IMR-90 (cell line): ENCODE results near the gene UMOD. TPM values are rescaled to one million over a fixed set of nuclear protein-coding genes. Genes with fewer than 3 reads are reported as not detected.

ENCODE experiments used
- ATAC-seq: fragments of 200-7000 bp; cut with Tn5 transposase; 2 replicates; pipeline ENCODE4 v1.9.1; 2020; ENCODE audit warnings: low read depth, mild to moderate bottlenecking, moderate library complexity
- BruUV-seq: library from RNA; stranded (reverse); fragments of 400-500 nt; replicated peaks from 2 replicates; lab custom pipeline; 2021; lab: Mats Ljungman, UMichigan
- CTCF ChIA-PET: fragments of 300-600 bp; formaldehyde crosslinking; extraction: SDS; loops from one replicate; lab custom pipeline; 2021; ENCODE audit warnings: antibody characterized with exemption; lab: Yijun Ruan, JAX
- POLR2A ChIA-PET: fragments of 300-600 bp; sonication (Branson Sonifier 250); formaldehyde crosslinking; loops from one replicate; lab custom pipeline; 2022; ENCODE audit warnings: antibody characterized with exemption; ENCODE audit not compliant: unreplicated experiment; lab: Charles Lee
- DNase-seq: peaks from one replicate; pipeline ENCODE4 v3.0.0; 2013
- H2AFZ ChIP-seq: replicated peaks from 2 replicates; pipeline ENCODE3; 2013; ENCODE audit warnings: low read length, mild to moderate bottlenecking; ENCODE audit not compliant: poor library complexity
- H2AK5ac ChIP-seq: 2 replicates; pipeline ENCODE4 v1.6.1; 2013; ENCODE audit warnings: low read depth, low read length, inconsistent platforms
- H2AK9ac ChIP-seq: replicated peaks from 2 replicates; pipeline ENCODE3; 2013; ENCODE audit warnings: mild to moderate bottlenecking, low read depth, low read length, moderate library complexity; ENCODE audit not compliant: poor library complexity
- H2BK120ac ChIP-seq: 2 replicates; pipeline ENCODE4 v1.6.1; 2013; ENCODE audit warnings: low read depth, low read length, inconsistent platforms
- H2BK15ac ChIP-seq: 3 replicates; pipeline ENCODE4 v1.6.1; 2013; ENCODE audit warnings: low read depth, low read length, inconsistent platforms
- H2BK20ac ChIP-seq: 2 replicates; pipeline ENCODE4 v1.6.1; 2013; ENCODE audit warnings: low read depth, mild to moderate bottlenecking, inconsistent platforms, low read length, moderate library complexity
- H2BK5ac ChIP-seq: 2 replicates; pipeline ENCODE4 v1.6.1; 2013; ENCODE audit warnings: mild to moderate bottlenecking, low read depth, low read length, inconsistent platforms; ENCODE audit not compliant: poor library complexity, severe bottlenecking
- H3K14ac ChIP-seq: replicated peaks from 2 replicates; pipeline ENCODE4 v1.6.1; 2013; ENCODE audit warnings: low read depth, low read length, inconsistent platforms
- H3K18ac ChIP-seq: 2 replicates; pipeline ENCODE4 v1.6.1; 2013; ENCODE audit warnings: low read depth, low read length, control low read depth
- H3K23ac ChIP-seq: 2 replicates; pipeline ENCODE4 v1.6.1; 2013; ENCODE audit warnings: low read depth, low read length, inconsistent platforms
- H3K27ac ChIP-seq: 2 replicates; pipeline ENCODE4 v1.5.1; 2013; ENCODE audit warnings: mild to moderate bottlenecking, control low read depth, low read length; ENCODE audit not compliant: insufficient read depth
- H3K27me3 ChIP-seq: 2 replicates; pipeline ENCODE4 v1.6.1; 2013; ENCODE audit warnings: low read length; ENCODE audit not compliant: control insufficient read depth, insufficient read depth
- H3K36me3 ChIP-seq: 2 replicates; pipeline ENCODE4 v1.6.1; 2013; ENCODE audit warnings: low read length, mixed read lengths; ENCODE audit not compliant: control insufficient read depth, insufficient read depth
- H3K4ac ChIP-seq: 2 replicates; pipeline ENCODE4 v1.6.1; 2013; ENCODE audit warnings: low read depth, low read length, inconsistent platforms
- H3K4me1 ChIP-seq: 2 replicates; pipeline ENCODE4 v1.6.1; 2013; ENCODE audit warnings: low read length, mixed read lengths; ENCODE audit not compliant: control insufficient read depth, insufficient read depth
- H3K4me2 ChIP-seq: 2 replicates; pipeline ENCODE4 v1.6.1; 2013; ENCODE audit warnings: low read depth, mild to moderate bottlenecking, control low read depth, low read length, moderate library complexity
- H3K4me3 ChIP-seq: 2 replicates; pipeline ENCODE4 v1.5.1; 2013; ENCODE audit warnings: low read depth, mild to moderate bottlenecking, control low read depth, low read length, moderate library complexity; ENCODE audit not compliant: insufficient read depth
- H3K56ac ChIP-seq: 2 replicates; pipeline ENCODE4 v1.6.1; 2013; ENCODE audit warnings: low read length, inconsistent platforms; ENCODE audit not compliant: insufficient read depth; ENCODE audit errors: extremely low read depth
- H3K79me1 ChIP-seq, 2 experiments: 2 replicates each; pipeline ENCODE4 v1.6.1; 2013; ENCODE audit warnings: low read length in 2 of 2, inconsistent platforms in 1 of 2, low read depth in 1 of 2
- H3K9ac ChIP-seq: 2 replicates; pipeline ENCODE4 v1.6.1; 2013; ENCODE audit warnings: low read depth, low read length, control low read depth
- H3K9me1 ChIP-seq: 2 replicates; pipeline ENCODE4 v1.6.1; 2013; ENCODE audit warnings: low read length, inconsistent platforms; ENCODE audit not compliant: insufficient read depth
- H3K9me3 ChIP-seq: 2 replicates; pipeline ENCODE4 v1.6.1; 2013; ENCODE audit warnings: low read length; ENCODE audit not compliant: control insufficient read depth, insufficient read depth
- H4K20me1 ChIP-seq: 2 replicates; pipeline ENCODE4 v1.6.1; 2013; ENCODE audit warnings: low read length, inconsistent platforms; ENCODE audit not compliant: insufficient read depth
- H4K5ac ChIP-seq: 2 replicates; pipeline ENCODE4 v1.6.1; 2013; ENCODE audit warnings: mild to moderate bottlenecking, low read depth, low read length, control low read depth
- H4K8ac ChIP-seq, 2 experiments: 2 replicates each; pipeline ENCODE4 v1.6.1; 2013; ENCODE audit warnings: low read depth in 2 of 2, low read length in 2 of 2, control low read depth in 1 of 2, inconsistent platforms in 1 of 2
- H4K91ac ChIP-seq: 2 replicates; pipeline ENCODE4 v1.6.1; 2013; ENCODE audit warnings: low read depth, low read length, inconsistent platforms; ENCODE audit not compliant: insufficient read depth
- BHLHE40 ChIP-seq: fragments of 150-350 bp; IDR thresholded peaks from 2 replicates; pipeline ENCODE4 v1.6.1; 2016; ENCODE audit warnings: mild to moderate bottlenecking, low read depth, low read length
- CEBPB ChIP-seq: IDR thresholded peaks from 2 replicates; pipeline ENCODE4 v1.6.1; 2012; ENCODE audit warnings: low read depth, low read length, improper control_type of control experiment
- CHD1 ChIP-seq: IDR thresholded peaks from 2 replicates; pipeline ENCODE4 v1.6.1; 2012; ENCODE audit warnings: low read depth, low read length, improper control_type of control experiment
- CTCF ChIP-seq: conservative IDR thresholded peaks from 2 replicates; pipeline ENCODE4 v1.5.1; 2012; ENCODE audit warnings: mild to moderate bottlenecking, low read depth, low read length, improper control_type of control experiment
- ELK1 ChIP-seq: fragments of 150-350 bp; IDR thresholded peaks from 2 replicates; pipeline ENCODE4 v1.6.1; 2016; ENCODE audit warnings: low read depth, mild to moderate bottlenecking, low read length, moderate library complexity, borderline replicate concordance
- FOS ChIP-seq: fragments of 150-350 bp; IDR thresholded peaks from 2 replicates; pipeline ENCODE4 v1.6.1; 2016; ENCODE audit warnings: low read depth, low read length
- MAFK ChIP-seq: IDR thresholded peaks from 2 replicates; pipeline ENCODE4 v1.6.1; 2012; ENCODE audit warnings: low read depth, low read length, improper control_type of control experiment
- MAZ ChIP-seq: IDR thresholded peaks from 2 replicates; pipeline ENCODE4 v1.6.1; 2012; ENCODE audit warnings: low read depth, mild to moderate bottlenecking, low read length, improper control_type of control experiment, moderate library complexity, borderline replicate concordance
- MXI1 ChIP-seq: IDR thresholded peaks from 2 replicates; pipeline ENCODE4 v1.6.1; 2012; ENCODE audit warnings: low read depth, mild to moderate bottlenecking, low read length, moderate library complexity, borderline replicate concordance
- NFE2L2 ChIP-seq: fragments of 150-350 bp; IDR thresholded peaks from 2 replicates; pipeline ENCODE4 v1.6.1; 2016; ENCODE audit warnings: low read depth, mild to moderate bottlenecking, low read length
- POLR2A ChIP-seq: IDR thresholded peaks from 2 replicates; pipeline ENCODE4 v1.6.1; 2012; ENCODE audit warnings: mild to moderate bottlenecking, low read depth, low read length
- RAD21 ChIP-seq: IDR thresholded peaks from 2 replicates; pipeline ENCODE4 v1.6.1; 2012; ENCODE audit warnings: low read length, improper control_type of control experiment
- RCOR1 ChIP-seq: IDR thresholded peaks from 2 replicates; pipeline ENCODE4 v1.6.1; 2012; ENCODE audit warnings: mild to moderate bottlenecking, low read length, improper control_type of control experiment; ENCODE audit not compliant: insufficient replicate concordance
- RFX5 ChIP-seq: IDR thresholded peaks from 2 replicates; pipeline ENCODE4 v1.8.0; 2012; ENCODE audit warnings: low read depth, mild to moderate bottlenecking, low read length, moderate library complexity
- SMC3 ChIP-seq: fragments of 150-350 bp; IDR thresholded peaks from 2 replicates; pipeline ENCODE4 v1.6.1; 2016; ENCODE audit warnings: low read depth, mild to moderate bottlenecking, antibody characterized with exemption, low read length, moderate library complexity
- USF2 ChIP-seq: fragments of 150-350 bp; IDR thresholded peaks from 2 replicates; pipeline ENCODE4 v1.6.1; 2017; ENCODE audit warnings: mild to moderate bottlenecking, antibody characterized with exemption, low read length, low read depth
- WGBS, 2 experiments: methylation state at CpG; one replicate each; pipeline versions ENCODE4 v1.1.5 to v1.1.7; 2013; ENCODE audit warnings: missing lambda C conversion rate in 2 of 2; ENCODE audit not compliant: insufficient read length in 1 of 2; ENCODE audit errors: extremely low coverage in 2 of 2; 5-methylcytosine and 5-hydroxymethylcytosine counted together
- dilution Hi-C: fragments of 300-500 bp; cut with HindIII; formaldehyde crosslinking; loops from one replicate; pipeline ENCODE4 v1.14.3; 2018; ENCODE audit warnings: low sequenced_read_pairs; ENCODE audit not compliant: unreplicated experiment
- in situ Hi-C: fragments of 300-500 bp; cut with MboI; formaldehyde crosslinking; loops from 3 replicates; pipeline ENCODE4 v1.14.3; 2019; ENCODE audit warnings: low sequenced_read_pairs, inconsistent platforms, mixed read lengths
- intact Hi-C: fragments of 100-400 bp; cut with micrococcal nuclease; formaldehyde crosslinking; loops from 2 replicates; pipeline ENCODE4 v1.10.0; 2022
- polyA plus RNA-seq, 3 experiments: library from polyadenylated mRNA; depleted of rRNA; stranded (reverse); fragments of >200 nt; gene quantifications; 2 replicates each; pipeline ENCODE4 v1.2.3, GENCODE V29; 2012; ENCODE audit warnings: low replicate concordance in 1 of 3
- total RNA-seq: library from RNA; depleted of rRNA; stranded (reverse); fragments of >200 nt; gene quantifications from 2 replicates; pipeline ENCODE4 v1.2.3, GENCODE V29; 2012

Gene UMOD
- total and polyA plus RNA-seq, 2 of the 4 experiments (the other 2 are of a cell fraction) = not detected

- no peak overlapping the region for H2BK15ac ChIP-seq
- H2BK5ac ChIP-seq = no peak overlapping the region
- no peak overlapping the region for H3K14ac ChIP-seq
- H2AK5ac ChIP-seq = no peak overlapping the region
- peaks cover 3% of the 10 kb centered on the region; the same call in 1 of the 2 replicates for H3K9me3 ChIP-seq
- H2BK120ac ChIP-seq = no peak overlapping the region
- POLR2A ChIA-PET = no interaction called here
- no TSS peak for BruUV-seq
- WGBS, 2 experiments = 52% methylated on average over 5 of the region's 9 CpGs; no CpG with 5 or more reads in 1 of the 2 experiments
- CTCF ChIA-PET = interaction anchor here (1.0 kb wide), 1 partner anchor 16 kb away, joined by 3 read pairs; no protein-coding TSS in a partner anchor
- H3K4me3 ChIP-seq = no peak overlapping the region
- no peak overlapping the region for H3K23ac ChIP-seq
- no peak for ATAC-seq
- no peak for TF ChIP-seq USF2
- no peak for TF ChIP-seq CEBPB
- no peak for TF ChIP-seq RCOR1
- TF ChIP-seq RAD21 = no peak
- no peak for TF ChIP-seq MXI1
- TF ChIP-seq CTCF = no peak
- no peak for TF ChIP-seq POLR2A
- no peak for TF ChIP-seq RFX5
- TF ChIP-seq ELK1 = no peak
- no peak for TF ChIP-seq SMC3
- no peak for TF ChIP-seq MAZ
- no peak for TF ChIP-seq FOS
- TF ChIP-seq CHD1 = no peak
- TF ChIP-seq BHLHE40 = no peak
- no peak for TF ChIP-seq MAFK
- TF ChIP-seq NFE2L2 = no peak
- H3K18ac ChIP-seq = no peak overlapping the region
- intact Hi-C loops (no loop called here), in situ Hi-C loops (no loop called here), dilution Hi-C loops (no loop called here)
- no peaks in the 10 kb centered on the region for H3K9me1 ChIP-seq
- H4K20me1 ChIP-seq = no peaks in the 10 kb centered on the region
- H3K9ac ChIP-seq = no peak overlapping the region
- no peak overlapping the region for H3K56ac ChIP-seq
- H2AK9ac ChIP-seq = no peak overlapping the region
- H4K91ac ChIP-seq = no peak overlapping the region
- no peak for DNase-seq
- H2BK20ac ChIP-seq = no peak overlapping the region
- no peaks in the 10 kb centered on the region for H3K4me1 ChIP-seq
- H3K36me3 ChIP-seq = no peaks in the 10 kb centered on the region
- no peak overlapping the region for H4K5ac ChIP-seq
- H4K8ac ChIP-seq = no peak overlapping the region
- no peaks in the 10 kb centered on the region for H3K27me3 ChIP-seq
- H2AFZ ChIP-seq = no peak overlapping the region
- H3K4me2 ChIP-seq = no peak overlapping the region
- H3K27ac ChIP-seq = no peak overlapping the region
- no peak overlapping the region for H3K4ac ChIP-seq
- no peaks in the 10 kb centered on the region for H3K79me1 ChIP-seq
Observed at GRCh38 chr16:20369452-20370054, 17.0 kb upstream of the UMOD start.
